ENCODE results near the gene DACH1.
"Not testable (repeated sequence)": the region's sequence is repeated elsewhere in the genome, so short reads cannot be mapped to it uniquely, and the experiment has no call there.

The DACH1 gene

DNA sequence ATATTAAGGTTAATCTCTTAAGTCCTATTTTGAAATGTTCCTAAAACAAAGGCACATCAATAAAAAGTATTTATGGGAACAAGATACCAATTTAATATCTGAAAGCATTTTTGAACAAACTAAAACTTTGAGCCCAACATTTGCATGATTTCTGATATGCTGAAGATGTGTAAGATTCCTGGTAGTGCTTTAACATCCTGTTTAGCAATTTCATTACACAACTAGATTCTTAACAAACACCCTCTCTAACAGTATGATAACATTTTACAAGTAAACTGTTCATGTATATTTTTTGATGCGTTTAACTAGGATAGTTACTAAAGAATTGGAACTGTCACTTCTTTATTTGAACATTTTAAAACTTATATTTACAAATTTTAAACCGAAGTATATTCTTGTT lies 63.9 kb downstream of the DACH1 start:
- H3K27me3 ChIP-seq (ENCODE audit: low read depth), result no peaks in the 10 kb centered on the region
- no peak for DNase-seq (ENCODE audit: low spot score in 2 of 2)
- peaks cover 43% of the 10 kb centered on the region for H3K4me1 ChIP-seq
- no peaks in the 10 kb centered on the region for H3K9me3 ChIP-seq
- in situ Hi-C loops (cut with MboI; ENCODE audit: low sequenced_read_pairs), result no loop called here
- no peaks in the 10 kb centered on the region for H3K36me3 ChIP-seq (replicated peaks)
- H3K4me3 ChIP-seq, result no peak overlapping the region

GRCh38 chr13:71801781-71802180 lies 65.2 kb downstream of the DACH1 start:
- Histone ChIP-seq H3K36me3 (replicated peaks) (no peaks in the 10 kb centered on the region), H3K27me3 (ENCODE audit: low read depth) (no peaks in the 10 kb centered on the region), H3K4me1 (peaks cover 54% of the 10 kb centered on the region), H3K9me3 (no peaks in the 10 kb centered on the region), H3K4me3 (no peak overlapping the region)
- peak; percentile 24 to 54 for DNase-seq (ENCODE audit: low spot score in 2 of 2)
- in situ Hi-C loops (cut with MboI; ENCODE audit: low sequenced_read_pairs), result no loop called here

- Histone ChIP-seq H3K9me3 (no peaks in the 10 kb centered on the region), H3K4me3 (no peak overlapping the region), H3K27me3 (ENCODE audit: low read depth) (no peaks in the 10 kb centered on the region), H3K4me1 (peaks cover 54% of the 10 kb centered on the region), H3K36me3 (replicated peaks) (no peaks in the 10 kb centered on the region)
- in situ Hi-C loops (cut with MboI; ENCODE audit: low sequenced_read_pairs), result no loop called here
- no peak for DNase-seq (ENCODE audit: low spot score in 2 of 2)
Measured at GRCh38 chr13:71801165-71801760, 65.7 kb downstream of the DACH1 start.

DNA sequence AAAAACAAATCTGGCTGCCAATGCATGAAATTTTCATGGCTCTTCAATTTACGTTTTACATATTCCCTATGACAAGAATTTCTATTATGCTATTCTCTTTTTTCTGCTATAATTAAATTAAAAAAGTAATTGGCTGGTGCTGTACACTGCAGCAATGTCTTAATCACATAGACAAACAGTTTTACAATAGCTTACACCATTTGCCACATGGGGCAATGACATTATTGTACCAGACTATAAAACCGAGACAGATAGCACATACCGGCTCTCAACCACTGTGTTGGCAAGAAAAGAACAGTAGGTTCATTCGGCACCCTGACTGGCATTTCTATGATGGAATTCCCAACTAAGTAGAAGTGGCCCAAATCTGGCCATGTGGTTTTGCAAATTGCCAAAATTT lies 67.7 kb downstream of the DACH1 start:
- Histone ChIP-seq H3K4me1 (peaks cover 54% of the 10 kb centered on the region), H3K36me3 (replicated peaks) (no peaks in the 10 kb centered on the region), H3K27me3 (ENCODE audit: low read depth) (no peaks in the 10 kb centered on the region), H3K9me3 (no peaks in the 10 kb centered on the region), H3K4me3 (no peak overlapping the region)
- in situ Hi-C loops (cut with MboI; ENCODE audit: low sequenced_read_pairs), result no loop called here
- peak; percentile 32 to 63 for DNase-seq (ENCODE audit: low spot score in 2 of 2)

DNA sequence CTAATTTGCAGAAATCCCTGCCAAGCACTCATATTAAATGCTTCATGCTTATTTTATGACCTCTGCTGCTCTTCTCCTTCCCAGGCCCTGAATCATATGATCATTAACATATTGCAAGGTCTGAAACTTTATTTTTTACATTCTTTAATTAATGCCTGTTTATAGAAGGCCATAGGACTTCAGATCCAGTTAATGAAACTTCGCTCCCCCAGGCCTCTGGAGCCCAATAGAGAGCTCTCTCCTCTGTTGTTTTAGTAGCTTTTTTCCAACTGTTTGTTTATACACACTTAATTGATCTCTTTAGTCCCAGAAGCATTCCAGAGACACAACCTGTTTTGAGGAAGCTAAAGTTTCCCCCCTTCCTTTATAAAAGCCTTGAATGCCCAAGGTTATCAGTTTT lies 68.3 kb downstream of the DACH1 start:
- H3K4me3 ChIP-seq, result no peak overlapping the region
- no peaks in the 10 kb centered on the region for H3K9me3 ChIP-seq
- in situ Hi-C loops (cut with MboI; ENCODE audit: low sequenced_read_pairs), result no loop called here
- peaks cover 53% of the 10 kb centered on the region for H3K4me1 ChIP-seq
- DNase-seq (ENCODE audit: low spot score in 2 of 2), result peak in 1 of 2 experiments; percentile 21
- H3K27me3 ChIP-seq (ENCODE audit: low read depth), result no peaks in the 10 kb centered on the region
- H3K36me3 ChIP-seq (replicated peaks), result no peaks in the 10 kb centered on the region

GRCh38 chr13:71797517-71797916 lies 69.5 kb downstream of the DACH1 start:
- Histone ChIP-seq H3K27me3 (ENCODE audit: low read depth) (no peaks in the 10 kb centered on the region), H3K9me3 (no peaks in the 10 kb centered on the region), H3K4me1 (peaks cover 45% of the 10 kb centered on the region), H3K4me3 (no peak overlapping the region), H3K36me3 (replicated peaks) (no peaks in the 10 kb centered on the region)
- no peak for DNase-seq (ENCODE audit: low spot score in 2 of 2)
- in situ Hi-C loops (cut with MboI; ENCODE audit: low sequenced_read_pairs), result no loop called here

- Histone ChIP-seq H3K27me3 (ENCODE audit: low read depth) (no peaks in the 10 kb centered on the region), H3K4me1 (peaks cover 55% of the 10 kb centered on the region), H3K4me3 (no peak overlapping the region), H3K9me3 (no peaks in the 10 kb centered on the region), H3K36me3 (replicated peaks) (no peaks in the 10 kb centered on the region)
- in situ Hi-C loops (cut with MboI; ENCODE audit: low sequenced_read_pairs), result no loop called here
- DNase-seq (ENCODE audit: low spot score in 2 of 2), result no peak
Measured at GRCh38 chr13:71789693-71790329, 77.2 kb downstream of the DACH1 start.

GRCh38 chr13:71789037-71789436 lies 78.0 kb downstream of the DACH1 start:
- in situ Hi-C loops (cut with MboI; ENCODE audit: low sequenced_read_pairs), result no loop called here
- Histone ChIP-seq H3K27me3 (ENCODE audit: low read depth) (no peaks in the 10 kb centered on the region), H3K4me1 (peaks cover 63% of the 10 kb centered on the region), H3K4me3 (no peak overlapping the region), H3K36me3 (replicated peaks) (no peaks in the 10 kb centered on the region), H3K9me3 (no peaks in the 10 kb centered on the region)
- DNase-seq (ENCODE audit: low spot score in 2 of 2), result no peak

GRCh38 chr13:71787414-71787813 lies 79.6 kb downstream of the DACH1 start:
- DNase-seq (ENCODE audit: low spot score in 2 of 2), result no peak

GRCh38 chr13:71786875-71787274 lies 80.1 kb downstream of the DACH1 start:
- in situ Hi-C loops (cut with MboI; ENCODE audit: low sequenced_read_pairs), result no loop called here

More at GRCh38 chr13:71787414-71787813, 79.6 kb downstream of the DACH1 start:
- Histone ChIP-seq H3K4me3 (no peak overlapping the region), H3K4me1 (peaks cover 78% of the 10 kb centered on the region), H3K9me3 (no peaks in the 10 kb centered on the region), H3K27me3 (ENCODE audit: low read depth) (no peaks in the 10 kb centered on the region), H3K36me3 (replicated peaks) (no peaks in the 10 kb centered on the region)
- in situ Hi-C loops (cut with MboI; ENCODE audit: low sequenced_read_pairs), result no loop called here

GRCh38 chr13:71785361-71785760 lies 81.6 kb downstream of the DACH1 start:
- Histone ChIP-seq H3K36me3 (replicated peaks) (no peaks in the 10 kb centered on the region), H3K4me1 (peaks cover 77% of the 10 kb centered on the region), H3K4me3 (no peak overlapping the region), H3K27me3 (ENCODE audit: low read depth) (no peaks in the 10 kb centered on the region), H3K9me3 (no peaks in the 10 kb centered on the region)
- in situ Hi-C loops (cut with MboI; ENCODE audit: low sequenced_read_pairs), result no loop called here
- DNase-seq (ENCODE audit: low spot score in 2 of 2), result peak; percentile 60 to 97

More at GRCh38 chr13:71786875-71787274, 80.1 kb downstream of the DACH1 start:
- Histone ChIP-seq H3K4me1 (peaks cover 78% of the 10 kb centered on the region), H3K4me3 (no peak overlapping the region), H3K36me3 (replicated peaks) (no peaks in the 10 kb centered on the region), H3K9me3 (no peaks in the 10 kb centered on the region), H3K27me3 (ENCODE audit: low read depth) (no peaks in the 10 kb centered on the region)
- DNase-seq (ENCODE audit: low spot score in 2 of 2), result peak in 1 of 2 experiments; percentile 72

DNA sequence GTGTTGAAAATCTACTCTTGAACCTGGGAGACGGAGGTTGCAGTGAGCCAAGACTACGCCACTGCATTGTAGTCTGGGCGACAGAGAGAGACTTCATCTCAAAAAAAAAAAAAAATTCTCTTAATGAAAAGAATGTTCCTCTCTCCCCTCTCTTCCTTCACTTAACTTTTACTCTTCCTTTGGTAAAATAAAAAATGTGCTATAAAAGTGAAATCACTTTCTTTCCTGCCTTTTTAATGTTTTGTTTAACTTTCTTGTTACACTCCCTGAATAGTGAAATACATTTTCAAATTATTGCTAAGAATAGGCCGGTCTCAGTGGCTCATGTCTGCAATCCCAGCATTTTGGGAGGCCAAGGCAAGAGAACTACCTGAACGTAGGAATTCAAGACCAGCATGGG lies 86.5 kb downstream of the DACH1 start:
- Histone ChIP-seq H3K36me3 (replicated peaks) (no peaks in the 10 kb centered on the region), H3K9me3 (no peaks in the 10 kb centered on the region), H3K4me3 (no peak overlapping the region), H3K4me1 (peaks cover 33% of the 10 kb centered on the region), H3K27me3 (ENCODE audit: low read depth) (no peaks in the 10 kb centered on the region)
- in situ Hi-C loops (cut with MboI; ENCODE audit: low sequenced_read_pairs), result no loop called here
- DNase-seq (ENCODE audit: low spot score in 2 of 2), result no peak

GRCh38 chr13:71778998-71779397 lies 88.0 kb downstream of the DACH1 start:
- in situ Hi-C loops (cut with MboI; ENCODE audit: low sequenced_read_pairs); H3K36me3 ChIP-seq (replicated peaks); DNase-seq (ENCODE audit: low spot score in 2 of 2); H3K9me3 ChIP-seq; H3K27me3 ChIP-seq (ENCODE audit: low read depth); H3K4me3 ChIP-seq: not testable (repeated sequence)
- H3K4me1 ChIP-seq, result peaks cover 24% of the 10 kb centered on the region

DNA sequence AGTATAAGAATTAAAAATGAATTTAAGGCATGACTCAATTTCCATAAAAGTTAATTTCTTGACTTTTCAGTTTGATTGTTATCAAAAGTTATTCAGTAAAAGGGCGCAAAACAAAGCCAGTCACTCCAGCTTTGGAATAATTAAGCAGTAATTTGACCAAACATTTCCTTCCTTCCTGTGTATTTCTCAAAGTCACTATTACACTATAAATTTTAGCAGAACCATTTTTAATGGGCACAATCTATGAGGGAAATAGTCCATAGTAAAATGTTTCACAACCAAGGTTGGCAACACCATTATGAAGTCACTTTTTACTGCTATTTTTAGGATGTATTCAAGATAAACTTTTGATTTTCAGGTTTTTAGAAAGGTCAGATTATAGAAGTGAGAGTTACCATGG lies 91.0 kb downstream of the DACH1 start:
- Histone ChIP-seq H3K27me3 (ENCODE audit: low read depth) (no peaks in the 10 kb centered on the region), H3K4me1 (peaks cover 37% of the 10 kb centered on the region), H3K4me3 (no peak overlapping the region), H3K9me3 (no peaks in the 10 kb centered on the region), H3K36me3 (replicated peaks) (no peaks in the 10 kb centered on the region)
- in situ Hi-C loops (cut with MboI; ENCODE audit: low sequenced_read_pairs), result no loop called here
- no peak for DNase-seq (ENCODE audit: low spot score in 2 of 2)

Measured in HAP-1 (cell line).